NOMO-1 treated with DMSO at 0.1 percent for 48 hours (cell line): ENCODE results near the gene XPNPEP1.

Experiments
- DNase-seq: peaks from one replicate; lab custom pipeline; 2025; ENCODE audit not compliant: unreplicated experiment; lab: John Stamatoyannopoulos, UW

The XPNPEP1 gene

GRCh38 chr10:109922976-109923921 lies at the start of gene XPNPEP1:
XPNPEP1 (minus strand) TSS chr10:109923511; CDS start chr10:109923433, 78 bp downstream.
- peak; percentile 80 for DNase-seq

GRCh38 chr10:109972372-109973001 lies 49.2 kb upstream of the XPNPEP1 start:
- DNase-seq = no peak

- no peak for DNase-seq
These were observed 48.3 kb upstream of the XPNPEP1 start for GRCh38 chr10:109971634-109972033.

- DNase-seq = no peak
These were observed 46.5 kb upstream of the XPNPEP1 start for GRCh38 chr10:109969760-109970346.

- DNase-seq = no peak
These were observed 45.8 kb upstream of the XPNPEP1 start for GRCh38 chr10:109968953-109969759.

- DNase-seq = no peak
These were observed 44.4 kb upstream of the XPNPEP1 start for GRCh38 chr10:109967739-109968088.

- DNase-seq = no peak
These were observed 43.8 kb upstream of the XPNPEP1 start for GRCh38 chr10:109966961-109967738.

GRCh38 chr10:109964318-109964717 lies 41.0 kb upstream of the XPNPEP1 start:
- no peak for DNase-seq

GRCh38 chr10:109963439-109963838 lies 40.1 kb upstream of the XPNPEP1 start:
- DNase-seq = no peak

- no peak for DNase-seq
These were observed 38.9 kb upstream of the XPNPEP1 start for GRCh38 chr10:109962247-109962646.

GRCh38 chr10:109961174-109962001 lies 38.1 kb upstream of the XPNPEP1 start:
- DNase-seq = no peak

GRCh38 chr10:109960682-109961081 lies 37.4 kb upstream of the XPNPEP1 start:
- no peak for DNase-seq

- no peak for DNase-seq
These were observed 36.2 kb upstream of the XPNPEP1 start for GRCh38 chr10:109959259-109960145.

- DNase-seq = no peak
These were observed 34.7 kb upstream of the XPNPEP1 start for GRCh38 chr10:109958059-109958458.

- DNase-seq = no peak
These were observed 33.9 kb upstream of the XPNPEP1 start for GRCh38 chr10:109957092-109957797.

GRCh38 chr10:109956454-109957091 lies 33.3 kb upstream of the XPNPEP1 start:
- peak; percentile 22 for DNase-seq

- DNase-seq = no peak
These were observed 30.5 kb upstream of the XPNPEP1 start for GRCh38 chr10:109953766-109954165.
